IMR-90 (cell line): ENCODE measurements around the gene AGAP1. TPM values are rescaled to one million over a fixed set of nuclear protein-coding genes. Genes with fewer than 3 reads are reported as not detected.

ENCODE experiments used
- ATAC-seq: fragments of 200-7000 bp; cut with Tn5 transposase; 2 replicates; pipeline ENCODE4 v1.9.1; 2020; ENCODE audit warnings: low read depth, mild to moderate bottlenecking, moderate library complexity
- BruUV-seq: library from RNA; stranded (reverse); fragments of 400-500 nt; replicated peaks from 2 replicates; lab custom pipeline; 2021; lab: Mats Ljungman, UMichigan
- CTCF ChIA-PET: fragments of 300-600 bp; formaldehyde crosslinking; extraction: SDS; loops from one replicate; lab custom pipeline; 2021; ENCODE audit warnings: antibody characterized with exemption; lab: Yijun Ruan, JAX
- POLR2A ChIA-PET: fragments of 300-600 bp; sonication (Branson Sonifier 250); formaldehyde crosslinking; loops from one replicate; lab custom pipeline; 2022; ENCODE audit warnings: antibody characterized with exemption; ENCODE audit not compliant: unreplicated experiment; lab: Charles Lee
- DNase-seq: peaks from one replicate; pipeline ENCODE4 v3.0.0; 2013
- H2AFZ ChIP-seq: replicated peaks from 2 replicates; pipeline ENCODE3; 2013; ENCODE audit warnings: low read length, mild to moderate bottlenecking; ENCODE audit not compliant: poor library complexity
- H2AK5ac ChIP-seq: 2 replicates; pipeline ENCODE4 v1.6.1; 2013; ENCODE audit warnings: low read depth, low read length, inconsistent platforms
- H2AK9ac ChIP-seq: replicated peaks from 2 replicates; pipeline ENCODE3; 2013; ENCODE audit warnings: mild to moderate bottlenecking, low read depth, low read length, moderate library complexity; ENCODE audit not compliant: poor library complexity
- H2BK120ac ChIP-seq: 2 replicates; pipeline ENCODE4 v1.6.1; 2013; ENCODE audit warnings: low read depth, low read length, inconsistent platforms
- H2BK15ac ChIP-seq: 3 replicates; pipeline ENCODE4 v1.6.1; 2013; ENCODE audit warnings: low read depth, low read length, inconsistent platforms
- H2BK20ac ChIP-seq: 2 replicates; pipeline ENCODE4 v1.6.1; 2013; ENCODE audit warnings: low read depth, mild to moderate bottlenecking, inconsistent platforms, low read length, moderate library complexity
- H2BK5ac ChIP-seq: 2 replicates; pipeline ENCODE4 v1.6.1; 2013; ENCODE audit warnings: mild to moderate bottlenecking, low read depth, low read length, inconsistent platforms; ENCODE audit not compliant: poor library complexity, severe bottlenecking
- H3K14ac ChIP-seq: replicated peaks from 2 replicates; pipeline ENCODE4 v1.6.1; 2013; ENCODE audit warnings: low read depth, low read length, inconsistent platforms
- H3K18ac ChIP-seq: 2 replicates; pipeline ENCODE4 v1.6.1; 2013; ENCODE audit warnings: low read depth, low read length, control low read depth
- H3K23ac ChIP-seq: 2 replicates; pipeline ENCODE4 v1.6.1; 2013; ENCODE audit warnings: low read depth, low read length, inconsistent platforms
- H3K27ac ChIP-seq: 2 replicates; pipeline ENCODE4 v1.5.1; 2013; ENCODE audit warnings: mild to moderate bottlenecking, control low read depth, low read length; ENCODE audit not compliant: insufficient read depth
- H3K27me3 ChIP-seq: 2 replicates; pipeline ENCODE4 v1.6.1; 2013; ENCODE audit warnings: low read length; ENCODE audit not compliant: control insufficient read depth, insufficient read depth
- H3K36me3 ChIP-seq: 2 replicates; pipeline ENCODE4 v1.6.1; 2013; ENCODE audit warnings: low read length, mixed read lengths; ENCODE audit not compliant: control insufficient read depth, insufficient read depth
- H3K4ac ChIP-seq: 2 replicates; pipeline ENCODE4 v1.6.1; 2013; ENCODE audit warnings: low read depth, low read length, inconsistent platforms
- H3K4me1 ChIP-seq: 2 replicates; pipeline ENCODE4 v1.6.1; 2013; ENCODE audit warnings: low read length, mixed read lengths; ENCODE audit not compliant: control insufficient read depth, insufficient read depth
- H3K4me2 ChIP-seq: 2 replicates; pipeline ENCODE4 v1.6.1; 2013; ENCODE audit warnings: low read depth, mild to moderate bottlenecking, control low read depth, low read length, moderate library complexity
- H3K4me3 ChIP-seq: 2 replicates; pipeline ENCODE4 v1.5.1; 2013; ENCODE audit warnings: low read depth, mild to moderate bottlenecking, control low read depth, low read length, moderate library complexity; ENCODE audit not compliant: insufficient read depth
- H3K56ac ChIP-seq: 2 replicates; pipeline ENCODE4 v1.6.1; 2013; ENCODE audit warnings: low read length, inconsistent platforms; ENCODE audit not compliant: insufficient read depth; ENCODE audit errors: extremely low read depth
- H3K79me1 ChIP-seq, 2 experiments: 2 replicates each; pipeline ENCODE4 v1.6.1; 2013; ENCODE audit warnings: low read length in 2 of 2, inconsistent platforms in 1 of 2, low read depth in 1 of 2
- H3K9ac ChIP-seq: 2 replicates; pipeline ENCODE4 v1.6.1; 2013; ENCODE audit warnings: low read depth, low read length, control low read depth
- H3K9me1 ChIP-seq: 2 replicates; pipeline ENCODE4 v1.6.1; 2013; ENCODE audit warnings: low read length, inconsistent platforms; ENCODE audit not compliant: insufficient read depth
- H3K9me3 ChIP-seq: 2 replicates; pipeline ENCODE4 v1.6.1; 2013; ENCODE audit warnings: low read length; ENCODE audit not compliant: control insufficient read depth, insufficient read depth
- H4K20me1 ChIP-seq: 2 replicates; pipeline ENCODE4 v1.6.1; 2013; ENCODE audit warnings: low read length, inconsistent platforms; ENCODE audit not compliant: insufficient read depth
- H4K5ac ChIP-seq: 2 replicates; pipeline ENCODE4 v1.6.1; 2013; ENCODE audit warnings: mild to moderate bottlenecking, low read depth, low read length, control low read depth
- H4K8ac ChIP-seq, 2 experiments: 2 replicates each; pipeline ENCODE4 v1.6.1; 2013; ENCODE audit warnings: low read depth in 2 of 2, low read length in 2 of 2, control low read depth in 1 of 2, inconsistent platforms in 1 of 2
- H4K91ac ChIP-seq: 2 replicates; pipeline ENCODE4 v1.6.1; 2013; ENCODE audit warnings: low read depth, low read length, inconsistent platforms; ENCODE audit not compliant: insufficient read depth
- BHLHE40 ChIP-seq: fragments of 150-350 bp; IDR thresholded peaks from 2 replicates; pipeline ENCODE4 v1.6.1; 2016; ENCODE audit warnings: mild to moderate bottlenecking, low read depth, low read length
- CEBPB ChIP-seq: IDR thresholded peaks from 2 replicates; pipeline ENCODE4 v1.6.1; 2012; ENCODE audit warnings: low read depth, low read length, improper control_type of control experiment
- CHD1 ChIP-seq: IDR thresholded peaks from 2 replicates; pipeline ENCODE4 v1.6.1; 2012; ENCODE audit warnings: low read depth, low read length, improper control_type of control experiment
- FOS ChIP-seq: fragments of 150-350 bp; IDR thresholded peaks from 2 replicates; pipeline ENCODE4 v1.6.1; 2016; ENCODE audit warnings: low read depth, low read length
- MAFK ChIP-seq: IDR thresholded peaks from 2 replicates; pipeline ENCODE4 v1.6.1; 2012; ENCODE audit warnings: low read depth, low read length, improper control_type of control experiment
- MAZ ChIP-seq: IDR thresholded peaks from 2 replicates; pipeline ENCODE4 v1.6.1; 2012; ENCODE audit warnings: low read depth, mild to moderate bottlenecking, low read length, improper control_type of control experiment, moderate library complexity, borderline replicate concordance
- MXI1 ChIP-seq: IDR thresholded peaks from 2 replicates; pipeline ENCODE4 v1.6.1; 2012; ENCODE audit warnings: low read depth, mild to moderate bottlenecking, low read length, moderate library complexity, borderline replicate concordance
- NFE2L2 ChIP-seq: fragments of 150-350 bp; IDR thresholded peaks from 2 replicates; pipeline ENCODE4 v1.6.1; 2016; ENCODE audit warnings: low read depth, mild to moderate bottlenecking, low read length
- POLR2A ChIP-seq: IDR thresholded peaks from 2 replicates; pipeline ENCODE4 v1.6.1; 2012; ENCODE audit warnings: mild to moderate bottlenecking, low read depth, low read length
- RAD21 ChIP-seq: IDR thresholded peaks from 2 replicates; pipeline ENCODE4 v1.6.1; 2012; ENCODE audit warnings: low read length, improper control_type of control experiment
- RCOR1 ChIP-seq: IDR thresholded peaks from 2 replicates; pipeline ENCODE4 v1.6.1; 2012; ENCODE audit warnings: mild to moderate bottlenecking, low read length, improper control_type of control experiment; ENCODE audit not compliant: insufficient replicate concordance
- RFX5 ChIP-seq: IDR thresholded peaks from 2 replicates; pipeline ENCODE4 v1.8.0; 2012; ENCODE audit warnings: low read depth, mild to moderate bottlenecking, low read length, moderate library complexity
- SMC3 ChIP-seq: fragments of 150-350 bp; IDR thresholded peaks from 2 replicates; pipeline ENCODE4 v1.6.1; 2016; ENCODE audit warnings: low read depth, mild to moderate bottlenecking, antibody characterized with exemption, low read length, moderate library complexity
- USF2 ChIP-seq: fragments of 150-350 bp; IDR thresholded peaks from 2 replicates; pipeline ENCODE4 v1.6.1; 2017; ENCODE audit warnings: mild to moderate bottlenecking, antibody characterized with exemption, low read length, low read depth
- WGBS, 2 experiments: methylation state at CpG; one replicate each; pipeline versions ENCODE4 v1.1.5 to v1.1.7; 2013; ENCODE audit warnings: missing lambda C conversion rate in 2 of 2; ENCODE audit not compliant: insufficient read length in 1 of 2; ENCODE audit errors: extremely low coverage in 2 of 2; 5-methylcytosine and 5-hydroxymethylcytosine counted together
- dilution Hi-C: fragments of 300-500 bp; cut with HindIII; formaldehyde crosslinking; loops from one replicate; pipeline ENCODE4 v1.14.3; 2018; ENCODE audit warnings: low sequenced_read_pairs; ENCODE audit not compliant: unreplicated experiment
- in situ Hi-C: fragments of 300-500 bp; cut with MboI; formaldehyde crosslinking; loops from 3 replicates; pipeline ENCODE4 v1.14.3; 2019; ENCODE audit warnings: low sequenced_read_pairs, inconsistent platforms, mixed read lengths
- intact Hi-C: fragments of 100-400 bp; cut with micrococcal nuclease; formaldehyde crosslinking; loops from 2 replicates; pipeline ENCODE4 v1.10.0; 2022
- polyA plus RNA-seq, 3 experiments: library from polyadenylated mRNA; depleted of rRNA; stranded (reverse); fragments of >200 nt; gene quantifications; 2 replicates each; pipeline ENCODE4 v1.2.3, GENCODE V29; 2012; ENCODE audit warnings: low replicate concordance in 1 of 3
- total RNA-seq: library from RNA; depleted of rRNA; stranded (reverse); fragments of >200 nt; gene quantifications from 2 replicates; pipeline ENCODE4 v1.2.3, GENCODE V29; 2012
- TF ChIP-seq, protein P1 (sequence below): fragments of 150-350 bp; IDR thresholded peaks from 2 replicates; pipeline ENCODE4 v1.6.1; 2016; ENCODE audit warnings: low read depth, mild to moderate bottlenecking, low read length, moderate library complexity, borderline replicate concordance
- TF ChIP-seq, protein P2 (sequence below): conservative IDR thresholded peaks from 2 replicates; pipeline ENCODE4 v1.5.1; 2012; ENCODE audit warnings: mild to moderate bottlenecking, low read depth, low read length, improper control_type of control experiment

AGAP1 gene
- total and polyA plus RNA-seq, 2 of the 4 experiments (the other 2 are of a cell fraction): 15.1 to 16.4 TPM

DNA sequence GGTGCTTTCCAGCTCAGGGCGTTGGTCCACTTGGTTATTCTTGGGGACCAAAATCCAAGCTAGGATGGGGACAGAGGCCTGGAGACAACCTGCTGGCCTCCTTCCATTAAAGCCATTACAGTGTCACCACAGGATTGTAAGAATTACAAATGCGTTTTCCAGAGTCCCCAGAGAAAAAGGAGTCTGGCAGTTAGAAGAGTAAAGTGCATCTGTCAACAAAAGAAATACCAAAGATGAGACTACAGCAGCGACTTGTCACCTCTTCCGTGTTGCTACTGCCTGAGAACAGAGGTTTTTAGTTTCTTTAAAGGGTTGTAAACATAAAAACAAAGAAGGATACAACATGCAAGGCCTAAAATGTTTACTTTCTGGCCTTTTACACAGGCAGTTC lies 235.7 kb downstream of the AGAP1 start:
- in situ Hi-C loops: no loop called here

More for the DNA sequence above, 235.7 kb downstream of the AGAP1 start:
- dilution Hi-C loops (loop anchor here (25.0 kb wide), 1 partner anchor 592 kb away; no protein-coding TSS in a partner anchor), intact Hi-C loops (no loop called here)
- H3K4me1 ChIP-seq: peaks cover 2% of the 10 kb centered on the region; the same call in 1 of the 2 replicates
- H3K27ac ChIP-seq: no peak overlapping the region
- no peak overlapping the region for H3K4me2 ChIP-seq
- no peak overlapping the region for H2BK15ac ChIP-seq
- no peaks in the 10 kb centered on the region; the same call in none of the 2 replicates for H4K20me1 ChIP-seq
- H3K9ac ChIP-seq: no peak overlapping the region
- H3K4me3 ChIP-seq: no peak overlapping the region
- H3K14ac ChIP-seq: no peak overlapping the region
- no peaks in the 10 kb centered on the region for H3K9me3 ChIP-seq
- no peak overlapping the region for H2BK20ac ChIP-seq
- H4K5ac ChIP-seq: no peak overlapping the region
- no peak overlapping the region for H2AK5ac ChIP-seq
- no TSS peak for BruUV-seq
- H2AFZ ChIP-seq: no peak overlapping the region
- no peak overlapping the region for H2BK120ac ChIP-seq
- WGBS, 2 experiments: no CpG with 5 or more reads among the region's 4 CpGs
- DNase-seq (no peak), ATAC-seq (no peak)
- POLR2A ChIA-PET: no interaction called here
- H3K9me1 ChIP-seq: no peaks in the 10 kb centered on the region; the same call in 1 of the 2 replicates
- H3K18ac ChIP-seq: no peak overlapping the region
- TF ChIP-seq POLR2A (no peak), MAFK (no peak), NFE2L2 (no peak), MAZ (no peak), RCOR1 (no peak), RFX5 (no peak), FOS (no peak), BHLHE40 (no peak), SMC3 (no peak), USF2 (no peak), CEBPB (no peak), CHD1 (no peak), RAD21 (no peak), MXI1 (no peak)
- TF ChIP-seq, protein P1, sequence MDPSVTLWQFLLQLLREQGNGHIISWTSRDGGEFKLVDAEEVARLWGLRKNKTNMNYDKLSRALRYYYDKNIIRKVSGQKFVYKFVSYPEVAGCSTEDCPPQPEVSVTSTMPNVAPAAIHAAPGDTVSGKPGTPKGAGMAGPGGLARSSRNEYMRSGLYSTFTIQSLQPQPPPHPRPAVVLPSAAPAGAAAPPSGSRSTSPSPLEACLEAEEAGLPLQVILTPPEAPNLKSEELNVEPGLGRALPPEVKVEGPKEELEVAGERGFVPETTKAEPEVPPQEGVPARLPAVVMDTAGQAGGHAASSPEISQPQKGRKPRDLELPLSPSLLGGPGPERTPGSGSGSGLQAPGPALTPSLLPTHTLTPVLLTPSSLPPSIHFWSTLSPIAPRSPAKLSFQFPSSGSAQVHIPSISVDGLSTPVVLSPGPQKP: no peak
- TF ChIP-seq, protein P2, sequence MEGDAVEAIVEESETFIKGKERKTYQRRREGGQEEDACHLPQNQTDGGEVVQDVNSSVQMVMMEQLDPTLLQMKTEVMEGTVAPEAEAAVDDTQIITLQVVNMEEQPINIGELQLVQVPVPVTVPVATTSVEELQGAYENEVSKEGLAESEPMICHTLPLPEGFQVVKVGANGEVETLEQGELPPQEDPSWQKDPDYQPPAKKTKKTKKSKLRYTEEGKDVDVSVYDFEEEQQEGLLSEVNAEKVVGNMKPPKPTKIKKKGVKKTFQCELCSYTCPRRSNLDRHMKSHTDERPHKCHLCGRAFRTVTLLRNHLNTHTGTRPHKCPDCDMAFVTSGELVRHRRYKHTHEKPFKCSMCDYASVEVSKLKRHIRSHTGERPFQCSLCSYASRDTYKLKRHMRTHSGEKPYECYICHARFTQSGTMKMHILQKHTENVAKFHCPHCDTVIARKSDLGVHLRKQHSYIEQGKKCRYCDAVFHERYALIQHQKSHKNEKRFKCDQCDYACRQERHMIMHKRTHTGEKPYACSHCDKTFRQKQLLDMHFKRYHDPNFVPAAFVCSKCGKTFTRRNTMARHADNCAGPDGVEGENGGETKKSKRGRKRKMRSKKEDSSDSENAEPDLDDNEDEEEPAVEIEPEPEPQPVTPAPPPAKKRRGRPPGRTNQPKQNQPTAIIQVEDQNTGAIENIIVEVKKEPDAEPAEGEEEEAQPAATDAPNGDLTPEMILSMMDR: no peak
- H3K4ac ChIP-seq: no peak overlapping the region
- H3K27me3 ChIP-seq: no peaks in the 10 kb centered on the region
- H2AK9ac ChIP-seq: no peak overlapping the region
- no peaks in the 10 kb centered on the region for H3K36me3 ChIP-seq
- CTCF ChIA-PET: no interaction called here
- H2BK5ac ChIP-seq: no peak overlapping the region
- H3K23ac ChIP-seq: no peak overlapping the region
- H3K56ac ChIP-seq: no peak overlapping the region
- peaks cover 3 to 7% of the 10 kb centered on the region in 2 experiments; a peak in 2 of 4 replicates for H3K79me1 ChIP-seq
- H4K8ac ChIP-seq: no peak overlapping the region
- no peak overlapping the region for H4K91ac ChIP-seq
